IMR-90 (cell line): ENCODE results near the gene GAB1. TPM values are rescaled to one million over a fixed set of nuclear protein-coding genes. Genes with fewer than 3 reads are reported as not detected.

Source experiments
- ATAC-seq: fragments of 200-7000 bp; cut with Tn5 transposase; 2 replicates; pipeline ENCODE4 v1.9.1; 2020; ENCODE audit warnings: low read depth, mild to moderate bottlenecking, moderate library complexity
- BruUV-seq: library from RNA; stranded (reverse); fragments of 400-500 nt; replicated peaks from 2 replicates; lab custom pipeline; 2021; lab: Mats Ljungman, UMichigan
- CTCF ChIA-PET: fragments of 300-600 bp; formaldehyde crosslinking; extraction: SDS; loops from one replicate; lab custom pipeline; 2021; ENCODE audit warnings: antibody characterized with exemption; lab: Yijun Ruan, JAX
- POLR2A ChIA-PET: fragments of 300-600 bp; sonication (Branson Sonifier 250); formaldehyde crosslinking; loops from one replicate; lab custom pipeline; 2022; ENCODE audit warnings: antibody characterized with exemption; ENCODE audit not compliant: unreplicated experiment; lab: Charles Lee
- DNase-seq: peaks from one replicate; pipeline ENCODE4 v3.0.0; 2013
- H2AFZ ChIP-seq: replicated peaks from 2 replicates; pipeline ENCODE3; 2013; ENCODE audit warnings: low read length, mild to moderate bottlenecking; ENCODE audit not compliant: poor library complexity
- H2AK5ac ChIP-seq: 2 replicates; pipeline ENCODE4 v1.6.1; 2013; ENCODE audit warnings: low read depth, low read length, inconsistent platforms
- H2AK9ac ChIP-seq: replicated peaks from 2 replicates; pipeline ENCODE3; 2013; ENCODE audit warnings: mild to moderate bottlenecking, low read depth, low read length, moderate library complexity; ENCODE audit not compliant: poor library complexity
- H2BK120ac ChIP-seq: 2 replicates; pipeline ENCODE4 v1.6.1; 2013; ENCODE audit warnings: low read depth, low read length, inconsistent platforms
- H2BK15ac ChIP-seq: 3 replicates; pipeline ENCODE4 v1.6.1; 2013; ENCODE audit warnings: low read depth, low read length, inconsistent platforms
- H2BK20ac ChIP-seq: 2 replicates; pipeline ENCODE4 v1.6.1; 2013; ENCODE audit warnings: low read depth, mild to moderate bottlenecking, inconsistent platforms, low read length, moderate library complexity
- H2BK5ac ChIP-seq: 2 replicates; pipeline ENCODE4 v1.6.1; 2013; ENCODE audit warnings: mild to moderate bottlenecking, low read depth, low read length, inconsistent platforms; ENCODE audit not compliant: poor library complexity, severe bottlenecking
- H3K14ac ChIP-seq: replicated peaks from 2 replicates; pipeline ENCODE4 v1.6.1; 2013; ENCODE audit warnings: low read depth, low read length, inconsistent platforms
- H3K18ac ChIP-seq: 2 replicates; pipeline ENCODE4 v1.6.1; 2013; ENCODE audit warnings: low read depth, low read length, control low read depth
- H3K23ac ChIP-seq: 2 replicates; pipeline ENCODE4 v1.6.1; 2013; ENCODE audit warnings: low read depth, low read length, inconsistent platforms
- H3K27ac ChIP-seq: 2 replicates; pipeline ENCODE4 v1.5.1; 2013; ENCODE audit warnings: mild to moderate bottlenecking, control low read depth, low read length; ENCODE audit not compliant: insufficient read depth
- H3K27me3 ChIP-seq: 2 replicates; pipeline ENCODE4 v1.6.1; 2013; ENCODE audit warnings: low read length; ENCODE audit not compliant: control insufficient read depth, insufficient read depth
- H3K36me3 ChIP-seq: 2 replicates; pipeline ENCODE4 v1.6.1; 2013; ENCODE audit warnings: low read length, mixed read lengths; ENCODE audit not compliant: control insufficient read depth, insufficient read depth
- H3K4ac ChIP-seq: 2 replicates; pipeline ENCODE4 v1.6.1; 2013; ENCODE audit warnings: low read depth, low read length, inconsistent platforms
- H3K4me1 ChIP-seq: 2 replicates; pipeline ENCODE4 v1.6.1; 2013; ENCODE audit warnings: low read length, mixed read lengths; ENCODE audit not compliant: control insufficient read depth, insufficient read depth
- H3K4me2 ChIP-seq: 2 replicates; pipeline ENCODE4 v1.6.1; 2013; ENCODE audit warnings: low read depth, mild to moderate bottlenecking, control low read depth, low read length, moderate library complexity
- H3K4me3 ChIP-seq: 2 replicates; pipeline ENCODE4 v1.5.1; 2013; ENCODE audit warnings: low read depth, mild to moderate bottlenecking, control low read depth, low read length, moderate library complexity; ENCODE audit not compliant: insufficient read depth
- H3K56ac ChIP-seq: 2 replicates; pipeline ENCODE4 v1.6.1; 2013; ENCODE audit warnings: low read length, inconsistent platforms; ENCODE audit not compliant: insufficient read depth; ENCODE audit errors: extremely low read depth
- H3K79me1 ChIP-seq, 2 experiments: 2 replicates each; pipeline ENCODE4 v1.6.1; 2013; ENCODE audit warnings: low read length in 2 of 2, inconsistent platforms in 1 of 2, low read depth in 1 of 2
- H3K9ac ChIP-seq: 2 replicates; pipeline ENCODE4 v1.6.1; 2013; ENCODE audit warnings: low read depth, low read length, control low read depth
- H3K9me1 ChIP-seq: 2 replicates; pipeline ENCODE4 v1.6.1; 2013; ENCODE audit warnings: low read length, inconsistent platforms; ENCODE audit not compliant: insufficient read depth
- H3K9me3 ChIP-seq: 2 replicates; pipeline ENCODE4 v1.6.1; 2013; ENCODE audit warnings: low read length; ENCODE audit not compliant: control insufficient read depth, insufficient read depth
- H4K20me1 ChIP-seq: 2 replicates; pipeline ENCODE4 v1.6.1; 2013; ENCODE audit warnings: low read length, inconsistent platforms; ENCODE audit not compliant: insufficient read depth
- H4K5ac ChIP-seq: 2 replicates; pipeline ENCODE4 v1.6.1; 2013; ENCODE audit warnings: mild to moderate bottlenecking, low read depth, low read length, control low read depth
- H4K8ac ChIP-seq, 2 experiments: 2 replicates each; pipeline ENCODE4 v1.6.1; 2013; ENCODE audit warnings: low read depth in 2 of 2, low read length in 2 of 2, control low read depth in 1 of 2, inconsistent platforms in 1 of 2
- H4K91ac ChIP-seq: 2 replicates; pipeline ENCODE4 v1.6.1; 2013; ENCODE audit warnings: low read depth, low read length, inconsistent platforms; ENCODE audit not compliant: insufficient read depth
- BHLHE40 ChIP-seq: fragments of 150-350 bp; IDR thresholded peaks from 2 replicates; pipeline ENCODE4 v1.6.1; 2016; ENCODE audit warnings: mild to moderate bottlenecking, low read depth, low read length
- CHD1 ChIP-seq: IDR thresholded peaks from 2 replicates; pipeline ENCODE4 v1.6.1; 2012; ENCODE audit warnings: low read depth, low read length, improper control_type of control experiment
- FOS ChIP-seq: fragments of 150-350 bp; IDR thresholded peaks from 2 replicates; pipeline ENCODE4 v1.6.1; 2016; ENCODE audit warnings: low read depth, low read length
- RFX5 ChIP-seq: IDR thresholded peaks from 2 replicates; pipeline ENCODE4 v1.8.0; 2012; ENCODE audit warnings: low read depth, mild to moderate bottlenecking, low read length, moderate library complexity
- WGBS, 2 experiments: methylation state at CpG; one replicate each; pipeline versions ENCODE4 v1.1.5 to v1.1.7; 2013; ENCODE audit warnings: missing lambda C conversion rate in 2 of 2; ENCODE audit not compliant: insufficient read length in 1 of 2; ENCODE audit errors: extremely low coverage in 2 of 2; 5-methylcytosine and 5-hydroxymethylcytosine counted together
- dilution Hi-C: fragments of 300-500 bp; cut with HindIII; formaldehyde crosslinking; loops from one replicate; pipeline ENCODE4 v1.14.3; 2018; ENCODE audit warnings: low sequenced_read_pairs; ENCODE audit not compliant: unreplicated experiment
- in situ Hi-C: fragments of 300-500 bp; cut with MboI; formaldehyde crosslinking; loops from 3 replicates; pipeline ENCODE4 v1.14.3; 2019; ENCODE audit warnings: low sequenced_read_pairs, inconsistent platforms, mixed read lengths
- intact Hi-C: fragments of 100-400 bp; cut with micrococcal nuclease; formaldehyde crosslinking; loops from 2 replicates; pipeline ENCODE4 v1.10.0; 2022
- polyA plus RNA-seq, 3 experiments: library from polyadenylated mRNA; depleted of rRNA; stranded (reverse); fragments of >200 nt; gene quantifications; 2 replicates each; pipeline ENCODE4 v1.2.3, GENCODE V29; 2012; ENCODE audit warnings: low replicate concordance in 1 of 3
- total RNA-seq: library from RNA; depleted of rRNA; stranded (reverse); fragments of >200 nt; gene quantifications from 2 replicates; pipeline ENCODE4 v1.2.3, GENCODE V29; 2012
- TF ChIP-seq, protein P1 (sequence below): conservative IDR thresholded peaks from 2 replicates; pipeline ENCODE4 v1.5.1; 2012; ENCODE audit warnings: mild to moderate bottlenecking, low read depth, low read length, improper control_type of control experiment

GAB1 gene
- total and polyA plus RNA-seq, 2 of the 4 experiments (the other 2 are of a cell fraction), result 2.8 to 12.0 TPM

DNA sequence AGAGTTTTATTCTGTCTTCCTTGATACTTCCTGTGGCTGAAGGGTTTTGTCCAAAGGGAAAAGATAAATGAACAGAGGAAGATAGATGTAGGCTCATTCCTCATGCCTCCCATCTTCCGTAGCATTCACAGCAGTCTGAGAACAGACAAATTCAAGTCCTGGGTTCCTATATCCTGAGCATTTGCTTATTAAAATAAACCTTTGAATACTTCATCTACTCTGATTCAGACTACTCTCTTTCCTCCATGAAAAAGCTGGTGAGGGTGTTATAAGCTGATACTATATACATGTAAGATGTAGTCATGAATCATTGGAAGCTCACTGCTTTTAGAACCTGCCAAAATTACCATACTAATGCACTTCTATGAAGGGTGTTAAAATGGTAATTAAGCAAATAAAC, 61.2 kb downstream of the GAB1 start:
- CTCF ChIA-PET, result interaction anchor here (0.6 to 1.5 kb wide), 2 partner anchors 22 to 160 kb away, joined by 4 to 6 read pairs; no protein-coding TSS in a partner anchor
- Histone ChIP-seq H3K27me3 (no peaks in the 10 kb centered on the region), H3K79me1 (peaks cover 15 to 47% of the 10 kb centered on the region in 2 experiments), H3K4ac (peak overlapping the region; percentile 65; the same call in 1 of the 2 replicates), H3K23ac (peak overlapping the region; percentile 79; the same call in 1 of the 2 replicates), H4K5ac (peak overlapping the region; percentile 50; the same call in 1 of the 2 replicates), H2BK20ac (peak overlapping the region; percentile 60; the same call in 1 of the 2 replicates), H3K4me2 (peak overlapping the region; percentile 79; the same call in 1 of the 2 replicates), H2AFZ (no peak overlapping the region), H2AK5ac (peak overlapping the region; percentile 54; the same call in 1 of the 2 replicates), H2AK9ac (peak overlapping the region; percentile 31), H3K4me3 (no peak overlapping the region), H4K91ac (peak overlapping the region; percentile 3; the same call in 1 of the 2 replicates), H2BK120ac (peak overlapping the region; percentile 71), H3K4me1 (peaks cover 7% of the 10 kb centered on the region), H3K9me3 (no peaks in the 10 kb centered on the region), H4K20me1 (peaks cover 3% of the 10 kb centered on the region; the same call in 1 of the 2 replicates), H3K9me1 (peaks cover 9% of the 10 kb centered on the region), H2BK15ac (peak overlapping the region; percentile 42; the same call in 1 of the 3 replicates), H2BK5ac (peak overlapping the region; percentile 98), H3K56ac (peak overlapping the region; percentile 38; the same call in 1 of the 2 replicates), H3K14ac (peak overlapping the region; percentile 88), H4K8ac (peak overlapping the region in 1 of 2 experiments; percentile 50; a peak in 2 of 4 replicates), H3K9ac (no peak overlapping the region; the same call in 1 of the 2 replicates), H3K18ac (peak overlapping the region; percentile 59; the same call in 1 of the 2 replicates), H3K36me3 (no peaks in the 10 kb centered on the region), H3K27ac (peak overlapping the region; percentile 79; the same call in 1 of the 2 replicates)
- TF ChIP-seq BHLHE40 (no peak), RFX5 (no peak), FOS (peak; percentile 17; the same call in 1 of the 2 replicates), CHD1 (no peak)
- TF ChIP-seq, protein P1, sequence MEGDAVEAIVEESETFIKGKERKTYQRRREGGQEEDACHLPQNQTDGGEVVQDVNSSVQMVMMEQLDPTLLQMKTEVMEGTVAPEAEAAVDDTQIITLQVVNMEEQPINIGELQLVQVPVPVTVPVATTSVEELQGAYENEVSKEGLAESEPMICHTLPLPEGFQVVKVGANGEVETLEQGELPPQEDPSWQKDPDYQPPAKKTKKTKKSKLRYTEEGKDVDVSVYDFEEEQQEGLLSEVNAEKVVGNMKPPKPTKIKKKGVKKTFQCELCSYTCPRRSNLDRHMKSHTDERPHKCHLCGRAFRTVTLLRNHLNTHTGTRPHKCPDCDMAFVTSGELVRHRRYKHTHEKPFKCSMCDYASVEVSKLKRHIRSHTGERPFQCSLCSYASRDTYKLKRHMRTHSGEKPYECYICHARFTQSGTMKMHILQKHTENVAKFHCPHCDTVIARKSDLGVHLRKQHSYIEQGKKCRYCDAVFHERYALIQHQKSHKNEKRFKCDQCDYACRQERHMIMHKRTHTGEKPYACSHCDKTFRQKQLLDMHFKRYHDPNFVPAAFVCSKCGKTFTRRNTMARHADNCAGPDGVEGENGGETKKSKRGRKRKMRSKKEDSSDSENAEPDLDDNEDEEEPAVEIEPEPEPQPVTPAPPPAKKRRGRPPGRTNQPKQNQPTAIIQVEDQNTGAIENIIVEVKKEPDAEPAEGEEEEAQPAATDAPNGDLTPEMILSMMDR, result no peak
- intact Hi-C loops, result loop anchor here (2.0 to 5.0 kb wide), 2 partner anchors 84 to 195 kb away; no protein-coding TSS in a partner anchor
- POLR2A ChIA-PET, result no interaction called here
- dilution Hi-C loops, result no loop called here
- WGBS, 2 experiments, result no CpG with 5 or more reads among the region's 1 CpG
- peak; percentile 78 for ATAC-seq
- BruUV-seq, result no TSS peak
- in situ Hi-C loops, result no loop called here
- peak; percentile 82 for DNase-seq
